K562 (cell line): Measurements from ENCODE around the gene PPFIBP2.

Source experiments
- RAD21 ChIP-seq, 2 experiments: fragments of 250-450 bp in 1 of 2; fragments of 450-650 bp in 1 of 2; sonication (Bioruptor Pico) in 1 of 2; formaldehyde crosslinking in 1 of 2; IDR thresholded peaks in 1 of 2; conservative IDR thresholded peaks in 1 of 2; 2 replicates each; pipeline versions ENCODE4 v1.4.0 to v1.8.0; 2020 to 2022; ENCODE audit warnings: mild to moderate bottlenecking in 2 of 2, moderate library complexity in 1 of 2
- TAF1 ChIP-seq: IDR thresholded peaks from 2 replicates; pipeline ENCODE4 v1.6.1; 2011; ENCODE audit warnings: mild to moderate bottlenecking, low read length, moderate library complexity; ENCODE audit not compliant: insufficient read depth, control insufficient read depth, severe bottlenecking; ENCODE audit errors: extremely low read depth
- ZNF134 ChIP-seq: fragments of 250-450 bp; sonication (Bioruptor Pico); conservative IDR thresholded peaks from 2 replicates; pipeline ENCODE4 v1.4.0; 2020

DNA sequence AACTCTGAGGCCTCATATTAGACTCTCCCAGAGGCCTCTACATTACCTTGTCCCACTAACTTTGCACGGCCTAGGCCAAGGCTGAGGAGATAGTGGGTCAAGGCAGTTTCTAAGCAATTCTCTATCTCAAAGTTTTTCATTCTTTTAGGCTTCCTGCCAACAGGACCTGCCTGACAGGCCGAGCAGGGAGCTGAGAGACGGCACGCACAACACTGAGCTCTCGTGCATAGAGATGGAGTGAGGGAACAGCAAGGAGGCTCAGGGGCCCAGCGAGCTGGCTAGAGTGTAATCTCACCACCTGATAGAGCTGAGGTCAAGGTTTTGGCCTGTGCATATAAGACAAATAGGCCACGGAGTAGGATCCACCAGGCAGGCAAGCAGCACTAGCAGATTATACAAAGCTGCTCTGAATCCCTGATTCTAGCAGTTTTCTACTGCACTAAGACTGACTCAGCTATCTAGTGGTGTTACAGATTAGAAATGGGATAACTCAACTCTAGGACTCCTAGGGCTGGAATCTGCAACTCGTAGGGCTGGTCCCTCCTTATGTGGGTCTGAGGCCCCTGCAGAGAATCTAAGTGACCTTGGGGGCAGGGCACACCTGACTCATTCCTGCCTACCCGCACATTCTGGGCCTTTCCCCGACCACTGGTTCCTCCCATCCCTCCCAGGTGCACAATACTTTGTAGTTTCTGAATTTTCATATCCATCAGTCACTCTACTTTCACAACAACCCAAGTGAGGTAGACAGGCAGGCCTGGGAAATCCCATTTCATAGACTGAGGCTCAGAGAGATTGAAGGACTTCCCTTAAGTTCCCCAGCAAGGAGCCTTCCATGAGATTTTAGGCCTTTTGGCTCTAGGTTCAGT, 157.8 kb downstream of the PPFIBP2 start:
- no peak for TF ChIP-seq RAD21 (CRISPR knock-in tag; conservative IDR thresholded peaks at IDR 0.05 in 1 of 2, IDR thresholded peaks at IDR 0.05 in 1 of 2)
- TF ChIP-seq TAF1: no peak
- TF ChIP-seq ZNF134 (CRISPR knock-in tag): no peak
